HG03457 (cell line): ENCODE data around the gene AMBRA1.
"Not testable (repeated sequence)": the region's sequence is repeated elsewhere in the genome, so short reads cannot be mapped to it uniquely, and the experiment has no call there.

Experiments
- ATAC-seq: cut with Tn5 transposase; IDR thresholded peaks from one replicate; pipeline ENCODE4 v1.9.1; 2021; ENCODE audit warnings: moderate number of reproducible peaks; ENCODE audit not compliant: unreplicated experiment

The AMBRA1 gene

DNA sequence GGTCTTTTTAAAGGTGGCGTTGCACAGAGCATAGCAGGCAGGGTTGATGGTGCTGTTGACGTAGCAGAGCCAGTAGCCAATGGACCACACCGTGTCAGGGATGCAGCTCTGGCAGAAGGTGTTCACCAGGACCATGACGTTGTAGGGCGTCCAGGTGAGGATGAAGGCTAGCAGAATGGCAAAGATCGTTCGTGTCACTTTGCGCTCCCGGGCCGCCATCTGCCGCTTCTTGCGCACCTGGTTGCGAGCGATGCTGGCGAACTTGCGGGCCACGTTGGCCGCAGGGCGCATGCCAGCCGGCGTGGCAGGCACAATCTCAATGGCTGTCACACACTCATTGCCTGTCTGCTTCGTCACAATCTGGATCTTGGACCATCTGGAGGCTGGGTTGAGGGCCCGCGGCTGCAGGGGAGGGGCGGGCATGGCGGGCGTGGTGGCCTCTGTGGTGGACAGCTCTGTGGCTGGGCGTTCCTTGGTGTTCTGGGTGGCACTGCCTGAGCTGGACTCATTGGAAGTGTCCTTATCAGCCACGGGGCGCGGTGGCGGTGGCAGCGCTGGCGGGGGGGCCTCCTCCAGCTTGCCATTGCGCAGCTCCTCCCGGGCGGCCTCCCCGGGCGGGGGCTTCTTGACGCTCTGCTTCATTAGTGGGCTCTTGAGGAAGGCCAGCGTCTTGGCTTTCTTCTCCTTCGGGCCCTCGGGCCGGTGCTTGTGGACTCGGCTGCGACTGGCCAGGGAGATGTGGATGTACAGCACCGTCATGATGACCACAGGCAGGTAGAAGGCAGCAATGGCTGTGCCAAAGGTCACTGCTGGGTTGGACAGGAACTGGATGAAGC, 208.4 kb downstream of the AMBRA1 start:
- no peak for ATAC-seq

DNA sequence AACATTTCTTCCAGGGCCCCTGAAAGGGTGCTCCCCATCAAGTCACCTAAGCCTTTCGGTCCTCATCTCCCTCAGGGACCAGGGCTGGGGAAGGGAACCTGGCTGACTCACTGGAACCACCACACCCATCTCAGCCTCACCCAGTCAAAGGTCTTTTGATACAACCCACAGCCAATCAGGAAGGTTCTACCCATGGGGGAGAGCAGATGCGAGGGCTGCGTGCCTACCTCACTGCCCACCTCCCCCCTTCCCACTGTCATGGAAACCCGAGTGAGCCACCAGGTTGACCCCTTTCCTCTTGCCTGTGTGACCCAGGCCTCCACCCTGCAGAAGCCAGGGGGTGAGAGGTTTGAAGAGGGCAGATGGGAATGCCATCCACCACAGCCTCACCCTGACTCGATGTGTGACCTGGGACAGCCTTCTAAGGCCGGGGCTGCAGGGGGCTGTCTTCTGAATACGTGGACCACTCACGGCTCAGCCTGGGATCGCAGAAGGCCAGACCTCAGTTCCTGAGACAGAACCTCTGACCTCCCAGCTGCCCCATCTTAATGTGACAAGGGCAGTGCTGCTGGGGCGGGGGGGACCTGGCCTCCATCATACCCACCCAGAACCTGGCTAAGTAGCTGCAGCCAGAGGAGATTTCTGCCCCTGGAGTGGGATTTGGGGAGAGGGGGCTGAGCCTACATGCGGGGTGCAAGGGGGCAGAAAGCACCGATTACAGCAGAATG, 209.7 kb downstream of the AMBRA1 start:
- no peak for ATAC-seq

DNA sequence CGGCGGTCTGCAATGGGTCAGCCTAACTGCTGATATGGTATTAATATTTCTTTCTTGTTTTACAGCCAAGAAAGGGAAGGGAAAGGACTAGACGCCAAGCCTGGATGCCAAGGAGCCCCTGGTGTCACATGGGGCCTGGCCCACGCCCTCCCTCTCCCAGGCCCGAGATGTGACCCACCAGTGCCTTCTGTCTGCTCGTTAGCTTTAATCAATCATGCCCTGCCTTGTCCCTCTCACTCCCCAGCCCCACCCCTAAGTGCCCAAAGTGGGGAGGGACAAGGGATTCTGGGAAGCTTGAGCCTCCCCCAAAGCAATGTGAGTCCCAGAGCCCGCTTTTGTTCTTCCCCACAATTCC, 210.4 kb downstream of the AMBRA1 start:
- no peak for ATAC-seq

DNA sequence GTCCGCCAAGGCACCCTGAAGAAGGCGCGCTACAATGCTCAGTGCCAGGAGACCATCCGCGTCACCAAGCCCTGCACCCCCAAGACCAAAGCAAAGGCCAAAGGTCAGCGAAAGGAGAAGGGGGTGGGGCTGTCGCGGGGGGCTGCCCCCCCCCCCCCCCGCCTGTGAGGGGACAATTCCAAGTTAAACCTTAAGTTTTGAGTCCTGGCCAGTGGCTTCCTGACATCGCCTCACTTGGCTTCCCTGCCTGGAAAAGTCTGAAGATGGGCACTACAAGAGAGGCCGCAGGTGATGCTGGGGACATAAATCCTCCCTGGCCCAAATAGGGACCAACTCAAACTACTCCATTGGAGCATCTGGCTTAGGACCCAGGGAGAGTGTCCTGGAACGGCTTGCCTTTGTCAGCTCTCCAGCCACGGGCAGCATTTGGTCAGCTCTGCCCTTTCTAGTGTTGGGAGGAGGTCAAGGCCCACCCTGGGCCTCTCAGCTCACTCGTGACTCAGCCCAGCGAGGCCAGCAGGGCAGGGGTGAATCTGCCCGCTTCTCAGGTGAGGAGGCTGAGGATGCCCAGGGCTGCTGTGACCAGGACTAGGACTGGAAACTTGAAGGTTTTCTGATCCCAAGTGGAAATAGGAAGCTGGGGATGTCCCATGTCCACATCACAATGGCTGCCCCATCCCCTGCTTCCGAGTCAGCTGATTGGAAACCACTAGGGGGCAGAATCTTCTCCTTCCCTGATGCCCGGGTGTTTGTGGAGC, 211.0 kb downstream of the AMBRA1 start:
- no peak for ATAC-seq

DNA sequence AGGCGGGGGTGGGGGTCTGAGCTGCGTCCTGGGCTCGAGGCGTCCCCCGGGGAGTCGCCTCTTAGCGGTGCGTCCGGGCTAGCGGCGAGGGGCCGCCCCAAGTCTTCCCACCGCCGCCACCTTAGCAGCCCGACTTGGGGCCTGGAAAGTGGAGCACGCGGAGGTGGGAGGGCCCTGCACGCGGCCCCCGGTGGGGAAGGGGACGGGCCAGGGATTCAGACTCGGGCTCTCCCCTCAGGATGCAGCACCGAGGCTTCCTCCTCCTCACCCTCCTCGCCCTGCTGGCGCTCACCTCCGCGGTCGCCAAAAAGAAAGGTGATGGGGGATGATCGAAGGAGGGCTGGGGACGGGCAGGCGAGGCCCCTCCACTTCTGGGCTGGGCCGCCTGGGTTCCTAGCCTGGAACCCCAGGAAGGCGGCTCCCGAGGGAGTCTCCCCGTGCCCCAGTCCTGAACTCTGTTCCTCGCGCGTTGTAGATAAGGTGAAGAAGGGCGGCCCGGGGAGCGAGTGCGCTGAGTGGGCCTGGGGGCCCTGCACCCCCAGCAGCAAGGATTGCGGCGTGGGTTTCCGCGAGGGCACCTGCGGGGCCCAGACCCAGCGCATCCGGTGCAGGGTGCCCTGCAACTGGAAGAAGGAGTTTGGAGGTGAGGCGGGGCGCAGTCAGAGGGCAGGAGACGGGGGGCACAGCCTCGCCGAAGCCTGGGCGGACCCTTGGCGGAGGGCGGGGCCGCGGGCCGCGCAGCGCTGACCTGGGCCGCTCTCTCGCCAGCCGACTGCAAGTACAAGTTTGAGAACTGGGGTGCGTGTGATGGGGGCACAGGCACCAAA, 211.8 kb downstream of the AMBRA1 start:
- no peak for ATAC-seq

DNA sequence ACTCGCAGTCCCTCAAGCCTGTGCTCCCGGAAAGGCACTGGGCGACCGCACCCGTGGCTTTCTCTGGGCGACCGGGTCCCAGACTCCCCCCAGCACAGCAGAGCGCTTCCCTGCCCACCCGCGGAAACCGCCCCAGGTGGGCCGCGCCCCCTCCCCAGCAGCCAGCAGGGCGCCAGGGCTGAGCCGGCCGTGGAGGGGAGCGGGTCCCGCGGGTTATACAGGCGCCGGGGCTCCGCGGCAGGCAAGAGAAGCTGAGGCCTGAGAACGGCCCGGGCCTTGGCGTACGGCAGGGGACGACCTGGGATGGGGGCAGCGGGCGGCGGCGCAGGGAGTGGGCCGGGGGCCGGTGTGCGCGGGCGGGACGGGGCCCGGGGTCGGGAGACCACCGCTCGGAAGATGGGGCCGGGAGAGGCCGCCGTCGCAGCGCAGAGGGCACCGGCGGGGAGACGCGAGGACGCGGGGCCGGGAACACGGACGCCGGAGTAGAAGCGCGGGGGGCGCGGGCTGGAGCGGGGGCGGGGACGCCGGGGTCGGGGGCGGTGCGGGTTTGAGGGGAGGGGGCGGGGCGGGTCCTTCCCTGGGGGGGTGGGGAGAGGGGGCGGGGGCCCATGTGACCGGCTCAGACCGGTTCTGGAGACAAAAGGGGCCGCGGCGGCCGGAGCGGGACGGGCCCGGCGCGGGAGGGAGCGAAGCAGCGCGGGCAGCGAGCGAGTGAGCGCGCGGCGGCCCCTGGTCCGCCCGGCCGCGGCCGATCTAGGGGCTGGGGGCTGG, 212.6 kb downstream of the AMBRA1 start, which contains the start of gene MDK:
TSS of gene MDK (plus strand) at position 622 of the 771 bp plus-strand sequence. CDS start 389 bp downstream, outside the sequence.
- ATAC-seq, result no peak

DNA sequence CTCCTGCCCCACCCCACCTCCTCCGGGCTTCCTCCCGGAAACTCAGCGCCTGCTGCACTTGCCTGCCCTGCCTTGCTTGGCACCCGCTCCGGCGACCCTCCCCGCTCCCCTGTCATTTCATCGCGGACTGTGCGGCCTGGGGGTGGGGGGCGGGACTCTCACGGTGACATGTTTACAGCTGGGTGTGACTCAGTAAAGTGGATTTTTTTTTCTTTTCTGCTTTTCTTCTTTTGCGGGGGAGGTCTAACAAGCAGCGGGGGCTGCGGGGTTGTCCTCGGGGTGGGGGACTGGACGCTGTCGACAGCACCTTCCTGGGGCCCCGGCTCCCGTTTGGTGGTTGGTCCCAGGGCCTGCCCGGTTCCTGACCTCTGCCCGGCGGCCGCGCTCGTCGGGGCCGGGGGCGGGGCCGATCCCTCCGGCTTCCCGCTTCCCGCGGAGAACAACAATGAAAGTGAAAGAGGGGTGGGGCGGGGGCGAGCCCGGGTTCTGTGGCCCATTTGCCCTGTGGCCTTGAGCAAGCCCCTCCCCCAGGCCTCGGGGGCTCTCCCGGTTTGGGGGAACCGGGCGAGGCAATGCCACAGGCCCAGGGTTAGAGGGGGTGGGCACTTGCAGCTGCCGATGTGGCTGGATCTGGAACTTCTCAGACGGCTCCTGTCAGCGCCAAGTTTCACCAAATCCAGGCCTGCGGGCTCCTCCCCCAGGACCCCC, 213.3 kb downstream of the AMBRA1 start:
- ATAC-seq, result no peak

DNA sequence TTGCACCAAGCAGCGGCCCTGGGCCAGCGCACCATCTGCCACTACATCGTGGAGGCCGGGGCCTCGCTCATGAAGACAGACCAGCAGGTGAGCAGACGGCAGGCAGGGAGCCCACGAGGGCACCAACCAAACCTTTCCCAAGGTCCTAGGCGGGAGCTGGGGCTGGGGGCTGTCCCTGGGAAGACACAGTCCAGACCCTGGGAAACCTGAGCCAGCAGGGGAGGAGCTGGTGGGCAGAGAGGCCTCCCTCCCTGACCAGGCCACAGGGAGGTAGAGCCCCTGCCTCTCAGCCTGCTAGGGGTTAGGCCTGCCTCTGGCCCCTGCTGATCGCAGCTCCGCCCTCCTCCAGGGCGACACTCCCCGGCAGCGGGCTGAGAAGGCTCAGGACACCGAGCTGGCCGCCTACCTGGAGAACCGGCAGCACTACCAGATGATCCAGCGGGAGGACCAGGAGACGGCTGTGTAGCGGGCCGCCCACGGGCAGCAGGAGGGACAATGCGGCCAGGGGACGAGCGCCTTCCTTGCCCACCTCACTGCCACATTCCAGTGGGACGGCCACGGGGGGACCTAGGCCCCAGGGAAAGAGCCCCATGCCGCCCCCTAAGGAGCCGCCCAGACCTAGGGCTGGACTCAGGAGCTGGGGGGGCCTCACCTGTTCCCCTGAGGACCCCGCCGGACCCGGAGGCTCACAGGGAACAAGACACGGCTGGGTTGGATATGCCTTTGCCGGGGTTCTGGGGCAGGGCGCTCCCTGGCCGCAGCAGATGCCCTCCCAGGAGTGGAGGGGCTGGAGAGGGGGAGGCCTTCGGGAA, 214.1 kb downstream of the AMBRA1 start:
- ATAC-seq, result not testable (repeated sequence)

DNA sequence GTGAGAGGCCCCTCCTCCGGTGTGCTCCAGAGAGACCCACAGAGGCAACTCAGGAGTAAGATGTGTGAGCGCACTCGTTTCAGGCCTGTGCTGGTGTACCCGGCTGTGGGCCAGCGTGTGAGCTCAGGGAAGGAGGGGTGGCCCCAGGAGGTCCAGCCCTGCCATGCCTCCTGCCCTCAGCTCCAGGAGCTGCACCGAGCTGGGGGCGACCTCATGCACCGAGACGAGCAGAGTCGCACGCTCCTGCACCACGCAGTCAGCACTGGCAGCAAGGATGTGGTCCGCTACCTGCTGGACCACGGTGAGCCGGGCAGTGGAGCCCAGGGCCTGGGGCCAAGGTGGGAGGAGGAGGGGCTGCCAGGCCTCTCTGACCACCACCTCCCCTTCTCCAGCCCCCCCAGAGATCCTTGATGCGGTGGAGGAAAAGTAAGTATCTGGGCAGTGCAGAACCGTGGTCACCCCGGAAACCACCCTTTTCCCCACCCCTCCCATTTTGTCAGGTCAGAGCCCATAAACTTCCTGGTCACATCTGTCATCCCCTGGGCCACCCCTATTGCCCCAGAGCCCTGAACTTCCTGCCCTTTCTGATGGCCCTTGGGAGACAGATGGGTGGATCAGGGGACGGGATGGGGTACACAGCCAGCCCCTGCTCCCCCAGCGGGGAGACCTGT, 214.9 kb downstream of the AMBRA1 start:
- no peak for ATAC-seq

DNA sequence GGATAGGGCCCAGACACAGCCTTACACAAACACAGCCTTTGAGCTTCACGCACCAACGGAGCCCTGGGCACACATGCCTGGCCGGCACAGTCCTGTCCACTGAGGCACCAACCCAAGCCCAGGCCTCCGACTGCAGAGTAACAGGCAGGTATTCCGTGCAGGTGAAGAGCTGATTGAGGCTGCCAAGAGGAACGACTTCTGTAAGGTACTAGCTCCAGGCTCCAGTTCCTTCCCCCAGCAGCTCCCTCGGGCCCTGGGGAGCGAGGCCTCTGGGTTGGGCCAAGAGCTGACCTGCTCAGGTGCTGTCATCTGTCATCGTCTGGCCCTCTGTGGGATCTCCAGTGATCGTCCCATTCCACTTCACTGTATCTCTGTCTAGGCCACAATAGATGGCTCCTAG, 215.5 kb downstream of the AMBRA1 start:
- ATAC-seq, result no peak

DNA sequence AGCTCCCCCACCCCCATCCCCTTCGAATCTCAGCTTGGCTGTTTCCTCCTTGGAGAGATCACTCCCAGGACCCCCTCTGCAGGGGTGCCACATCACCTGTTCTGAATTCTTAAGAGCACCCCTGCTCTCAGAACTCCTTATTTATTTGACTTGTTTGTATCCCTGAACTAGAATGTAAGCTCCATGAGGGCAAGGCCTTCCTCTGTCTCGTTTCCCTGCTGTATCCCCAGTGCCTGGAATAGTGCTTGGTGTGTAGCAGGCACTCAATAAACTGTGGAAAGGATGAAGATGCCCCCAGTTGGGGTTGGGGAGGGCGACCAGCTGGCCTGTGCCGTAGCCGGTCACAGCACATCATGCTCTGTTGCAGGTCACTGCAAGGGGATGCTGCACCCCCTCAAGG, 216.0 kb downstream of the AMBRA1 start:
- no peak for ATAC-seq

DNA sequence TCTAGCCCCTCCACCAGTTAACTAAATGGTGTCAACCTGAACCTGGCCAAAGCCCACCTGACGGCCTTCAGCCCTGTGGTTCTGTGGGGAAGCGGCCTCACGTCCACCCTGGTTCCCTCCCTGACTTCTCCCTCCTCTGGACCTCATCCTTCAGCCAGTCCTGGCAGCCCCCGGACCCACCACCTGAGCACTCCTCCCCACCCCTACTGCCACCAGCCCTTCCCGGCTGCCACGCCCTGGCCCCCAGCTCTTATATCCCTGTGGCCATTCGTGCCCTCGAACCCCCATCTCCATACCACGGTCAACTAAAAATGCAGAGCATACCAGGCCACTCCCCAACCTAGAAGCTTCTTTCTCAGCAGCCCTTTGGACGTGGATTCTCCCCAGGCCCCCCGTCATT, 216.5 kb downstream of the AMBRA1 start:
- no peak for ATAC-seq

DNA sequence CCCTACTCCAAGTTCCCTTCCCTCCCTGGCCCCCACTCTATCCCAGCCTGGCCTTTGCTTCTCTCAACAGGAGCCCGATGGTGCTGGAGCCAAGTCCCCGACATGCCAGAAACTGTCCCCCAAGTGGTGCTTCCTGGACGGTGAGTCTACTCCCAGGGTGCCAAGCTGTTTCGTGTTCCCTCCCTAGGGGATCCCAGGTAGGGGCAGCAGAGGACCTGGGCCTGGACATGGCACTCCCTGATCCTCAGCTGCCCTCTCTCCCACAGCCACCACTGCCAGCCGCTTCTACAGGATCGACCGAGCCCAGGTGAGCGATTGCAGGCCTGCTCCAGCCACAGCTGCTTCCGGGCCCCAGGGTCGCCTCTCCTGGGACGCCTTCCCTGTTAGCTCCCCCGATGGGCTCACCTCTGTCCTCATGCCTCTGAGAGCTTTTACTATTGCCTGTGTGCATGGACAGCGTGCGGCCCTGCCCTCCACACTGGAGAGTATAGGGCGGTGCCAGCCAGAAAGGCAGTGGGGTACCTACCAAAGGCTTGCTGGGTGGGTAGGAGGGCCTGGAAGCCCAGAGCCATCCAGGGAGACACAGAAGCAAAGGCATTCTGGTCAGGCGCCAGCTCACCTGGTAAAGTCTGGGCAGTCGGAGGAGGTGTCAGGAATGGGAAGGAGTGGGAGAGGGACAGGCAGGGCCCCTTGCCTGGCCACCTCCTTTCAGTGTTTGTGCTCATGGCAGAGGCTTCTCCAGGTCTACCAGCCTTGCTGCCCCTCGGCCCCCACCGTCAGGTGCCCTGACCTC, 217.4 kb downstream of the AMBRA1 start:
- ATAC-seq, result no peak

DNA sequence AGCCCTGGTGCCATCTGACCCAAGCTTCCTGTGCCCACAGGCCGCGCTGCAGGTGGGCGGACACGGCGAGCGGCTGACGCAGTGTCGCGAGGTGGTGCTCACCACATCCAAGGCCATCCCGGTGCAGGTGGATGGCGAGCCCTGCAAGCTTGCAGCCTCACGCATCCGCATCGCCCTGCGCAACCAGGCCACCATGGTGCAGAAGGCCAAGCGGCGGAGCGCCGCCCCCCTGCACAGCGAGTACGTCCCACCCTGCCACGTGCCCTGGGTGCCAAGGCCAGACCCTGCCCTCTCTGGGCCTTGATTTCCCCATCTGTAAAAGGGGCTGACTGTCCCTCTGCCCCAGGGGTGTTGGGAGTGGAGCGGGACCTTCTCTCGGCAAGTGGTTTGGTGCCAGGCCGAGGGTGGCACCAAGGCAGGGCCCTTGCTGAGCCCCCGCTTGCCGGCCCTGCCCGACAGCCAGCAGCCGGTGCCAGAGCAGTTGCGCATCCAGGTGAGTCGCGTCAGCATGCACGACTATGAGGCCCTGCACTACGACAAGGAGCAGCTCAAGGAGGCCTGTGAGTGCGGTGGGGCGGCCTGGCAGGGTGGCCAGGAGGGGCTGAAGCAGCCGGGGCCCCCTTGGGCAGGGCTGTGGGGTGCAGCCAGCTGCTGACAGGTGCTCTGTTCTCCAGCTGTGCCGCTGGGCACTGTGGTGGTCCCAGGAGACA, 218.3 kb downstream of the AMBRA1 start:
- no peak for ATAC-seq

DNA sequence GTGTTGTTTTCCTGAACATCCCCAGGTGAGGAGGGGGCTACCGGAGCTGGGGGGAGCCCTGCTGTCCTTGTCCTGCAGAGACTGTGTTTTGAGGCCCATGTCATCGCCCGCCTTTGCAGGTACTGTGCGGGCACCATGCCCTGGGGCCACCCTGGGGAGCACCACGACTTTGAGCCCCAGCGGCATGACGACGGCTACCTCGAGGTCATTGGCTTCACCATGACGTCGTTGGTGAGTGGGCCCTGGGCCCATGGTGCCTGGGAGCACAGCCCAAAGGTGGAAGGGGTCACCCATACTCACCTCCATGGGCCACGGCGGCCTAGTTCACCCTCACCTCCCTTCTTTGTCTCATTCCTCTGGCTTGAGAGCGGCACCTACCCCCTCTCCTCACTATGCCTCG, 219.0 kb downstream of the AMBRA1 start:
- no peak for ATAC-seq
